ENCODE results near the gene KLHL5.

- TF ChIP-seq SUZ12 (IDR thresholded peaks at IDR 0.05; ENCODE audit: extremely low read depth, insufficient read depth, insufficient read length) (no peak), YY1 (IDR thresholded peaks at IDR 0.05; ENCODE audit: insufficient read depth, insufficient read length) (no peak)
Observed at GRCh38 chr4:39083164-39083563, 21.1 kb downstream of the KLHL5 start.

Data from NT2/D1 (cell line).